GM23338 (cell line): ENCODE measurements around the gene TMEM51.

Source experiments
- CREB1 ChIP-seq: fragments of 250-450 bp; sonication (Bioruptor Pico); IDR thresholded peaks from 2 replicates; pipeline ENCODE4 v1.5.0; 2020; ENCODE audit warnings: low read depth, mild to moderate bottlenecking, moderate library complexity
- CTCF ChIP-seq, 2 experiments: fragments of 200-600 bp in 1 of 2; sonication (generic) in 1 of 2; conservative IDR thresholded peaks; 2 replicates each; pipeline versions ENCODE4 v1.5.1 to v1.6.1; 2016 to 2017; ENCODE audit warnings: antibody characterized with exemption in 2 of 2, low read depth in 2 of 2, mild to moderate bottlenecking in 2 of 2, moderate library complexity in 1 of 2
- ETS1 ChIP-seq: IDR thresholded peaks from 2 replicates; pipeline ENCODE4 v1.6.1; 2016; ENCODE audit warnings: antibody characterized with exemption
- EZH2 ChIP-seq: fragments of 200-600 bp; sonication (generic); IDR thresholded peaks from one replicate; pipeline ENCODE4 v1.8.0; 2017; ENCODE audit warnings: antibody characterized with exemption, mild to moderate bottlenecking, low read depth; ENCODE audit not compliant: unreplicated experiment
- EZH2phosphoT487 ChIP-seq: fragments of 200-600 bp; sonication (generic); IDR thresholded peaks from one replicate; pipeline ENCODE4 v1.8.1; 2018; ENCODE audit warnings: antibody characterized with exemption; ENCODE audit not compliant: unreplicated experiment
- JUNB ChIP-seq: IDR thresholded peaks from one replicate; pipeline ENCODE4 v1.6.1; 2016; ENCODE audit warnings: antibody characterized with exemption; ENCODE audit not compliant: unreplicated experiment
- NANOG ChIP-seq: IDR thresholded peaks from 2 replicates; pipeline ENCODE4 v1.6.1; 2016; ENCODE audit warnings: antibody characterized with exemption, borderline replicate concordance
- POLR2AphosphoS5 ChIP-seq: IDR thresholded peaks from 2 replicates; pipeline ENCODE4 v1.6.1; 2016; ENCODE audit warnings: antibody characterized with exemption, low read depth
- REST ChIP-seq: IDR thresholded peaks from one replicate; pipeline ENCODE4 v1.6.1; 2018; ENCODE audit warnings: antibody characterized with exemption; ENCODE audit not compliant: unreplicated experiment
- STAT1 ChIP-seq: IDR thresholded peaks from one replicate; pipeline ENCODE4 v1.6.1; 2016; ENCODE audit warnings: antibody characterized with exemption; ENCODE audit not compliant: unreplicated experiment
- ZNF462 ChIP-seq: fragments of 250-450 bp; sonication (Bioruptor Pico); IDR thresholded peaks from 2 replicates; pipeline ENCODE4 v1.5.0; 2020; ENCODE audit warnings: mild to moderate bottlenecking, moderate library complexity

- TF ChIP-seq CTCF (conservative IDR thresholded peaks at IDR 0.05; ENCODE audit: low read depth in 2 of 2) = no peak
- no peak for TF ChIP-seq EZH2
- TF ChIP-seq EZH2phosphoT487 = no peak
- no peak for TF ChIP-seq REST
- no peak for TF ChIP-seq POLR2AphosphoS5
- TF ChIP-seq JUNB = no peak
- TF ChIP-seq CREB1 (CRISPR knock-in tag) = no peak
- no peak for TF ChIP-seq STAT1
- TF ChIP-seq ETS1 = no peak
- no peak for TF ChIP-seq ZNF462 (CRISPR knock-in tag)
- no peak for TF ChIP-seq NANOG
Measured at GRCh38 chr1:15196069-15196468, 42.5 kb downstream of the TMEM51 start.
